ENCODE measurements around the gene GNE. TPM values are rescaled to one million over a fixed set of nuclear protein-coding genes. Genes with fewer than 3 reads are reported as not detected.

Gene GNE
- total RNA-seq, 2 donors from 2014 or later = 20.2 to 21.2 TPM

- no peak overlapping the region for H3K4me3 ChIP-seq
- no peak for TF ChIP-seq CTCF (IDR thresholded peaks at IDR 0.05)
- no peaks in the 10 kb centered on the region for H3K27me3 ChIP-seq
- no peaks in the 10 kb centered on the region for H3K4me1 ChIP-seq
- no peaks in the 10 kb centered on the region for H3K36me3 ChIP-seq
- H3K9me3 ChIP-seq = no peaks in the 10 kb centered on the region
- DNase-seq (ENCODE audit: low spot score) = no peak
- no peak overlapping the region for H3K27ac ChIP-seq
Observed at GRCh38 chr9:36174731-36175130, 83.5 kb downstream of the GNE start.

- Histone ChIP-seq H3K4me1 (no peaks in the 10 kb centered on the region), H3K27me3 (no peaks in the 10 kb centered on the region), H3K9me3 (no peaks in the 10 kb centered on the region), H3K4me3 (no peak overlapping the region), H3K36me3 (no peaks in the 10 kb centered on the region), H3K27ac (no peak overlapping the region)
- no peak for DNase-seq (ENCODE audit: low spot score)
- no peak for TF ChIP-seq CTCF (IDR thresholded peaks at IDR 0.05)
Observed at GRCh38 chr9:36174271-36174670, 84.0 kb downstream of the GNE start.

GRCh38 chr9:36173861-36174260 is 84.4 kb downstream of the GNE start:
- H3K27ac ChIP-seq = no peak overlapping the region
- H3K27me3 ChIP-seq = no peaks in the 10 kb centered on the region
- no peaks in the 10 kb centered on the region for H3K36me3 ChIP-seq
- no peak overlapping the region for H3K4me3 ChIP-seq
- no peak for DNase-seq (ENCODE audit: low spot score)
- no peaks in the 10 kb centered on the region for H3K4me1 ChIP-seq
- no peaks in the 10 kb centered on the region for H3K9me3 ChIP-seq
- TF ChIP-seq CTCF (IDR thresholded peaks at IDR 0.05) = no peak

GRCh38 chr9:36170531-36170930 is 87.7 kb downstream of the GNE start:
- no peaks in the 10 kb centered on the region for H3K9me3 ChIP-seq
- DNase-seq (ENCODE audit: low spot score) = no peak
- no peak overlapping the region for H3K27ac ChIP-seq
- H3K4me3 ChIP-seq = no peak overlapping the region
- H3K36me3 ChIP-seq = no peaks in the 10 kb centered on the region
- H3K4me1 ChIP-seq = peaks cover 0 to 14% of the 10 kb centered on the region in 2 donors
- no peaks in the 10 kb centered on the region for H3K27me3 ChIP-seq
- no peak for TF ChIP-seq CTCF (IDR thresholded peaks at IDR 0.05)

- H3K9me3 ChIP-seq = no peaks in the 10 kb centered on the region
- no peak for DNase-seq (ENCODE audit: low spot score)
- H3K27me3 ChIP-seq = no peaks in the 10 kb centered on the region
- peaks cover 0 to 16% of the 10 kb centered on the region in 2 donors for H3K4me1 ChIP-seq
- H3K36me3 ChIP-seq = no peaks in the 10 kb centered on the region
- no peak overlapping the region for H3K4me3 ChIP-seq
- no peak overlapping the region for H3K27ac ChIP-seq
- no peak for TF ChIP-seq CTCF (IDR thresholded peaks at IDR 0.05)
Observed at GRCh38 chr9:36169708-36170107, 88.5 kb downstream of the GNE start.

GRCh38 chr9:36169166-36169565 is 89.1 kb downstream of the GNE start, which contains the start of gene CCIN:
Gene CCIN (plus strand): TSS chr9:36169388. CDS start chr9:36169503, 115 bp downstream.
- H3K9me3 ChIP-seq = no peaks in the 10 kb centered on the region
- no peak for TF ChIP-seq CTCF (IDR thresholded peaks at IDR 0.05)
- H3K36me3 ChIP-seq = no peaks in the 10 kb centered on the region
- no peak for DNase-seq (ENCODE audit: low spot score)
- no peak within 1 kb of the TSS for H3K4me3 ChIP-seq
- peaks cover 0 to 16% of the 10 kb centered on the region in 2 donors for H3K4me1 ChIP-seq
- H3K27ac ChIP-seq = no peak within 1 kb of the TSS
- no peaks in the 10 kb centered on the region for H3K27me3 ChIP-seq

Data from right atrium auricular region (tissue), 2 donors.